Effector CD4-positive, alpha-beta T cell (primary cell): Measurements from ENCODE around the gene ZMIZ1.

ENCODE experiments used
- DNase-seq: peaks from one replicate; pipeline ENCODE4 v3.0.0-alpha.2; 2020

Gene ZMIZ1

DNA sequence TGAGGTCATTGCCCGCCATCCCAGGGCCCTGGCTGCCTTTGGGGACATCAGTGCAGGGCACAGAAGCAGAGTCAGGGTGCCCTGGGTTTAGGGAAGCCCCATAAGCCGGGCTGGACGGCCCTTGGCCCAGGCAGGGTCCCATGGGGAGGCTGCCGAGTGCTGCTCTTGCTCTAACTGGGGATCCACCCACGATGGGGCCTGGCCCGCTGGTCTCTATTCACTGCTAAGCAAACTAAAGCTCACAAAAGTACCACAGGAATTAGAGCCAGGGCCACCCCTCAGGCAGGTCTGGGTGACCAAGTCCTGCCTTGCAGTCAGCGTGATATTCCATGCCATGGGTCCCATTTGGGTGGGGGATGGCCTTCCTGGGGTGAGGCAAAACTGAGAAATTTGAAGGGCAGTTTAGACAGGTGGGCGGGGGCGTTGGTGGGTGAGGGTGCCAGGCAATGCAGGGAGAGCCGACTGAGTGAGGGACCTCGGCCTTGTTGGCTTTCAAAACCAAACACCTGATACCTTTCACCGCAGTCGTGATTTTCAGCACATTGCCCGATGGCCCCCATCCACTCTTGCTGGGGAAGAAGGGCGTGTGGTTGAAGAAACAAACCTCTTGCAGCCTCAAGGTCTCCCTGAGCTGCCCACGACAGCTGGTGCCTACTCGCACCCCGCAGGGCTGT is 185.7 kb downstream of the ZMIZ1 start:
- DNase-seq = no peak

DNA sequence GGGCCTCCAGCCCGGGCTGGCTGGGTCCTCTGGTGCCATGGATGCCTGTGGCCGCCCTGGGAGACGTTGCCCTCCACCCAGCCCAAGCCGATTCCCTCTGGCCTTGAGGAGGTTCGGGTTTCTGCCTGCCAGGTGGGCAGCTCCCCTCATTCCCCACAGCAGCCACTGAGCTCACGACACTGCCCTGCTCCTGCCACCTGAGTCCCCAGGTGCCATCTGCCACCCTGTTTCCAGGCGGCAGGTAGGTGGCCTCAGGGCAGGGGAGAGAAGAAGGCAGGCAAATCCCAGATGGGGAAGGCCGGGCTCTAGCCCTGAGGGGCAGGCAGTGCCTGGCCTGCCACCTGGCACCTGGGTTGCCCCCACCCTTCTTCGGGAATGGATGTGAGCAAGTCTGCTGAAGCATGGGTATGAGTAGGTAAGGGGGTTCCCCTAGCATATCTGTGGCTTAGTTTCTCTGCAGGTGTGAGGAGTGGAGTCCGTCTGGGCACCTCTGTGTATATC is 186.3 kb downstream of the ZMIZ1 start:
- no peak for DNase-seq

DNA sequence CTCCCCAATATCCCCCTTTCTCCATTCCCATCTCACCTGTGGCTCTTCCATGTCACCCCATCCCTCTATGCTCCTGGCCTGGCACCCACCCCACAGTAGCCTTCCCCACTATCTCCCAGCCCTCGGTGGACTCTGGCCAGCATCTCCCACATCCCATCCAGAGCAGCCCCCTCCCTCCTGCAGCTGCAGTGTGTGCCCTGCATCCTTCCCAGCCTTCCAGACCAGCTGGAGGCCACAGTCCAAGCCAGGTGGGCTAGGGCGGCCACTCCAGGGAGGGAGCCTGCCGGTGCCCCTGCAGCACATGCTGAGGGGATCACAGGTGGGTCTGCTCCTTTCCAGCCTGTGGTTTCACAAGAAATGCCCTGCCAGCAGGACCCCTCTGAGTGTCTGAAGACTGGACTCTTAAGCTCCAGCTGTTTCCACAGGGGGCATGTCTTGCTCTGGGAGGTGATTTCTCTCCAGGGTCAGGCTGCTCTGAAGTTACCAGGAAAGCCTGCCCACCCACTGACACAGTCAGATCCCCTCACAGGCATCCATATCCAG is 187.6 kb downstream of the ZMIZ1 start:
- no peak for DNase-seq

DNA sequence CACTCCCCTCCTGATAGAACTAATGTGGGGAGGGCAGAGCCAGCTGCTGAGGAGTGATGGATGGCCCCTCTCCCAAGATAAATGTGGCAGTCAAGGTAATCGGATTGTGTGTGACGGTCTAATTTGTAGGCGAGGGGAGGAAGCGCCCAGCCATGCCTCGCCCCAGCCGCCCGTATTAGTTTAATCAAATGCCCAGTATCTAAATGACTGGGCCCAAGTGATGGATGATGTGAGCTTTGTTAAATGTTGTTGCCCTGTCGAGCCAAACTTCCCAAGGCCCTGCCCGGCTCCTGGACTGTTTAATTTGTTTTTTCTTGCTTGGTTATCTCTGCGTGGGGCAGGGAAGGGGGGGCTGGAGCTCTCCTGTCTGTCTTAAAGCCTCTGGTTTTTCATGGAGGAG is 190.1 kb downstream of the ZMIZ1 start:
- no peak for DNase-seq

DNA sequence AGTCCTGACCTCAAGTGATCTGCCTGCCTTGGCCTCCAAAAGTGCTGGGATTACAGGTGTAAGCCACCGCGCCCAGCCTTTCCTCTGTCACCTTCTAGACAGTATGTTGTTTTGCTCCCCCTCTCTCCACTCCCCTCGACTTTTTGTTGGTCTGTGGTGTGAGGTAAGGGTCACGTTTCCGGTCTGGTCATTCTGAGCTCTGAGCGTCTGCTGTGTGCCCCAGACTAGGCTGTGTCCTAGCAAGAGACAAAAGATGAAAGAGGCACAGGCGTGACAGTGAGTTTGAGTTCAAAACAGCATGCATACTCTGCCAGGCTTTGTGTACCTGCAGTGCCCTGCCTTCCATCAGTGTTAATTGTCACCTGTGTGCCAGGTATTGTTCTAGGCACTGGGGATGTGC is 191.1 kb downstream of the ZMIZ1 start:
- DNase-seq = no peak

DNA sequence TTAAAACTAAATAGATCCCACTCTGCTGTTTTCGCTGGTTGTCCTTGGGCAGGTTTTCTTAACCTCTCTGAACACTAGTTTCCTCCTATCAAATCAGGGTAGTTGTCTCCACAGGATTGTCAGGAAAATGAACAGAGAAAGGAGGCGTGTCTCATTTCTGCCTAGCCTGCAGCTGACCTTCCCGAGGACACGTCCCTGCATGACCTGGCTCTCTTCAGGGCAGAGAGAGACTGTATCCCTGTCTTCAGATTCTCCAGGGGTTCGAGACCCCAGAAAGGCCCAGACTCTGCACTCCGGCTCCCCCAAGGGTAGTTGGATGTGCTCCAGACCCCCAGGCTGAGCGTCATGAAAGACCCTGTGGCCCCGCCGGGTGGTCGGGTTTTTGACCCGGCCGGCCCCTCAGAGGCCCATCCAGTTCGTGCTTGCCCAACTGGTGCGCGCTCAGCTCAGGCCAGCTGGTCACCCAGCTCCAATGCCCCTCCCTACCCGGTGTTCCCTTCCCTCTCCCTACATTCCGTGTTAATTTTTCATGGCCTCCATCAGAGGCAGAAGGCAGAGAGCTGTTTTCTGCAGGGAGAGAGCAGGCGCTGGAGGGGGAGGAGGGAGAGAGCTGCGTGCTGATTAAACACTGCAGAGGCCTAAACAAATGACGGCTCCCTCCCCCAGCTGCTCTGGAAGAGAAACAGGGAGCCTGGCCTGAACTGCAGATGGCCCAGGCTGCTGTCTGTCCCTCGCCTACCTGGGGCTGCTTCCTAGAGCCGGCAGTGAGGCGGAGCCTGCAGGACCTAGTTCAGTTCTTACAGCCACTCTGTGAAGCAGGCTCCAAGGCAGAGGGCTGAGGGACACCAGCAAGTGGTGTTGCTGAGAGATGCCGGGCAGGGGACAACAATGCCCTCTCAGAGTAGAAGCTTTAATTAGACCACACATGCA is 192.3 kb downstream of the ZMIZ1 start:
- DNase-seq = no peak

DNA sequence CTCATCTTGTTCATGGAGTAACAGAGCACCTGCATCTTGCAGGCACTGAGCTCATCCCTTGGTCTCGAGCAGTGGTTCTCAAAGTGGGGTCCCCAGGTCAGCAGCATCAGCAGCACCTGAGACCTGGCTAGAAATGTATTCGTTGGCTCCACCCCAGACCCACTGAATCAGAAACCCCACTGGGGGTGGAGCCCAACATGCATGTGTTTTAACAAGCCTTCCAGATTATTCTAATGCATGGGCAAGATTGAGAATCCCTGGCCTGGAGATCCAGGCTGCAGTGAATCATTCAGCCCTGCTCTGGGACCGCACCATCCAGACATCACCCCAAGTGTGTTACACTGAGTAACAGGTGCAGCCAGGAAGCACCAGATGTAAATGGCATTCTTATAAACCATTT is 193.4 kb downstream of the ZMIZ1 start:
- DNase-seq = no peak

DNA sequence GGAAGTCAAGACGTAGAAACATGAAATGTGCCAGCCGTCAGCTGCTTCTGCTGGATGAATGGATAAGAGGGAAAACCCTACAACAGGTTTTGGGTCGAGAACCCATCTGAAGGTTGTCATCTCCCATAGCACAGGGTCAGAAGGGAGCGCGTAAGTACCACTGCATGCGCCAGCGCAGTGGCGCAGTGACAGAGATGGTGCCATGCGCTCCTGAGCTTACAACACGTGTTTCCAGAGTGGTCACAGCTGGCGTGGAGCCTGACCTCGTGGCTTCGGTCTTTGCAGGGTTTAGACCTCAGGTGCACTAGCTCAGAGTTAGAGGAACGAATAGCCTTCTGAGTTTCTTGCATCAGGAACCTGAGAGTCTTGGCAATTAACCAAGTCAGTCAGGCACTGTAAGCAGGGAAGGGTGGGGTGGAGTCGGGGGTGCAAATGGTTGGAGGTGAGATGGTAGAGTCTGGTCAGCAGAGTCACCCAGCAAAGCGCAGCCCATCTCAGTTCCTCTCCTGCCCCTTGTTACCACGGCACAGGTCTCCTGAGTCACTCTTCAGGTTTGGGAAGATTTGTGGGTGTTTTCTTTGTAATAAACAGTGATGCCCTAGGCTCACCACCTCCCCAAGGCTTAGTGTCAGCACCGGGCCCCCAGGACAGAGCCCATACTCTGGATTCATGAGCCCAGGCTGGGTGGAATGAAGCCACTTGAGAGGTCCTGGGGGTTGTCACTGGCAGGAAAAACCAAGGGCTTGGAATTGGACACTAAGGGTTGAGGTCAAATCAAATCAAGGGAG is 194.4 kb downstream of the ZMIZ1 start:
- no peak for DNase-seq

DNA sequence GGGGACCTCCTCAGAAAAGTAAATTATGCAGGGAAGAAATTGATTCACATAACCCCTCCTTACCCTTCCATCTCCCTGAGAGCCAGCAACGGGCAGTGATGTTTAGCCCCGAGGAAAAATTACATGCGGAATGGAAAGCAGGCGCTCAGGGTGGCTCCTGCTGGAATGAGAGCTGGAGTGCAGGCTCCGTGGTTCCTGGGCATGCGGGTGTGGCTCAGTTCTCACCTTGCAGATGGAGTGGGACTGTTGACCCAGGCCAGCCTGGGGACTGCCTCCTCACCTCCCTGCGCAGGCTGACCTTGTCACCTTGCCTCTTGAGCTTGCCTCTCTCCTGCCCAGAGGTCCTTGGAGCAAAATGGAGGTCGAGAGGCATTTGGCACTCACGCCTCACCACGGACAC is 195.2 kb downstream of the ZMIZ1 start:
- no peak for DNase-seq

DNA sequence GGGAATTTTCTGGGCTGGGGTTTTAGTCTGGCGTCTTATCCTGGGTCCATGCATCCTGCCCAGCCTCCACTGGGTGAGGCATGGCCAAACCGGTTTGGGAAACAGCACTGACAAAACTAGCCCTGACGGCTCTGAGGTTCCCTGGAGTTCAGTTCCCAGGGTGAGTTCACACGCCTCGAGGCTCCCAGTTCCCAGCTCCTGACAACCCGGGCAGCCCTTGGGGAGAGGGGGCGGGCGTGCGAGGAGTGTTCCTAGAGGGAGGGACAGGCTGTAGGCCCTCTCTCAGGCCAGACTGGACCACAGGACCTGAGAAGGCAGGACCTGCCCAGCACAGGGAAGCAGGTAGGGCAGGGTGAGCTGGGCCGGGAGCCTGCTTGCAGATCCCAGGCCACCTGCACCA is 196.2 kb downstream of the ZMIZ1 start:
- no peak for DNase-seq

DNA sequence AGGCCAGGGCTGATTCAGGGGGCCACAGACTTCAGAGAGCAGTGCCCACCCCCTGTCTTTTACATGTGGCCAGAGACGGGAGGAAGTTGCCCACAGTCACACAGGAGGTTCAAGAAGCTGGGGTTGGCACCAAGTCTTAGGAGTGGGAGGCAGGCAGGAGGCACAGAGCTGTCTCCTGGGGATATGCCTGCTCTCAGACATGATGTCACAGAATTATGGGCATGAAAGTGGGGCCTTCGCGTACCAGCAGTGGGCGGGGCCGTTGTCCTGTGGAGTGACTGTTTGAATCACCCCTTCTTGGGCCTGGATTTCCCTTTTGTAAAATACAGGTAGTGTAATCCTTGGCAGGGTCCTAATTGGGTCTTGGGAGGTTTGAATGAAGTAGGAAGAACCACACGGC is 197.3 kb downstream of the ZMIZ1 start:
- no peak for DNase-seq

DNA sequence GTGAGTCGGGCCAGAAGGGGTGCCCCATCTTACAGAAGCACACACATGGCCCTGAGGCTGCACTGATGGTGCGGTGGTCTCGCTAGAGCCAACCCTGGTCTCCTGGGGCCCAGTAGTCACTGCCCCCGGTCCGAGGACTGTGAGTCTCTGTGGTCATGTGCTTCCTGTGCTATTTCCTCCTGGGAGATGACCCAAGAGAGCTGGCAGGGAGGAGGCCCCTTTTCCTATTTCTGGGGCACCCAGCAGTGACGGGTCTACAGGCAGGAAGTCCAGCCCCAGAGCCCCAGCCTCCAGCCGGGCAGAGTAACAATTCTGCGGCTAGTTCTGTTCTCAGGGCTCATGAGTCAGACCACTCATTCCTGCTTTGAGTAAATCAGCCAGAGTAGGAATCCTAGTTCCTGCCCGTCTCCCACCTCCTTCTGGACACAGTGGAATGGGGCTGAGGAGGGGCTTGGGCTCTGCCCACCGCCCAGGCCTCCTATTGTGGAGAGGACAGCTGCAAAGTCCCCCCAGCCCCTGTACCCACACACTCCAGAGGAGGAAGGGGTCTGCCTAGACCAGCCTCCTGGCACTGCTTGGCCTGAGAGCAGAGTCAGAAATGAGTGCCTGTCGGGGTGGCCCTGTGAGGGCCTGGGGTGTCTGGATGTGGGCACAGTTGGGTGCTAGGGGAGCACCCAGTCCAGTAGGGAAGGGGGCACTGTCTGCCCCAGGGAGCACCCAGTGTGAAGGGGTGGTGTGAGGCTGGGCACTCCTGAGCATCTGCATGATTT is 198.0 kb downstream of the ZMIZ1 start:
- DNase-seq = no peak

DNA sequence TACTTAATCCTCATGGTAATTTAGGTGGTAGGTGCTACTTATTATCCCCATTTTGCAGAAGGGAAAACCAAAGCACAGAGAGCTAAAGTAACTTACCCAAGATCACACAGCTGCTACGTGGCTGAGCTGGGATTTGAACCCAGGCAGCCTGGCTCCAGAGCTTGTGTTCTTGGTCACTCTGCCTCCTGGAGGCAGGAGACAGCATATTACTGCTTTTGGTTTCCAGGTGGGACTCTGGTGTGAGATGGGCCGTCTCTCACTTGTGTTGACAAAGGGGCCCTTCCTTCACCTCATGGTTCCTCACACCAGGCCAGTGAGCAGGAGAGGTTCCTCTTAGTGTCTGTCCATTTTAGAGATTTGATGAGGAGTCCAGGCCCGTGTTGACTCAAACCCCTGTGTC is 198.7 kb downstream of the ZMIZ1 start:
- no peak for DNase-seq

DNA sequence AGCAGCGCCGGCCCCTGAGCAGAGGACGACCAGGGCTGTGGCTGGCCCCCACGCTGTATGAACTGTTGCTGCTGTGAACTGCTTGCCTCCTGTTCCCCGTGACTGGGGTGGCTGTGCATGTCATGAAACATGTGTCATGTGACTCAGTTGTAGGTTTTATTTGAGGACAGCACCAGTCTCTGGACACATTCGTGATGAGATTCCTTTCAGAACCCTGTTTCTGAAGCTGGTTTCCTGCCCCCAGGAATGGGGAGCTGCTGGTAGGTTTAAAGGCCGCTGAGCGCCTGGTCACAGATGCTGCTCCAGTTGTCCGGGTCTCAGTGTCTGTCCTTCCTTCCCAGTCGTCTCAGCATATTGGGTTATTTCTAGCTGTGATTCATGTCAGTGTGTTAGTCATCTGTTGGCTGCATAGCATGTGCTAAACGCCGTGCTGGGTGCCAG is 199.4 kb downstream of the ZMIZ1 start:
- no peak for DNase-seq

DNA sequence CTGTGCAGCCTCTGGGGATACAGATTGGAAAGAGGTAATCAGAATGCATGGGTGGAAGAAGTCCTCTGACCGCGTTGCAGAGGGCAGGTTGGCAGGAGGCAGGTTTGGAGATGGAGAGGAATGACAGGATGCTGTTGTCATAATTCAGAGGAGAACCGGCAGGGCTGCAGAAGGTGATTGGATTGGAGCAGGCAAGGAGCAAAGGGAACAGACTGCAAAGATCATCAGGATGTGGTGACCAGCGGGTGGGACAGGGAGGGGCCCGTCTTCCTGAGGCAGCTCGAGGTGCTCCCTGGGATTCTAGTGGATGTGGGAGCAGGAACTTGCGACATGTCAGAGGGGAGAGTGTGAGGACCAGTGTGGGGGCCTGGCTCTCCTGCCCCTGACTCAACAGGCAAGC is 200.0 kb downstream of the ZMIZ1 start:
- DNase-seq = no peak

DNA sequence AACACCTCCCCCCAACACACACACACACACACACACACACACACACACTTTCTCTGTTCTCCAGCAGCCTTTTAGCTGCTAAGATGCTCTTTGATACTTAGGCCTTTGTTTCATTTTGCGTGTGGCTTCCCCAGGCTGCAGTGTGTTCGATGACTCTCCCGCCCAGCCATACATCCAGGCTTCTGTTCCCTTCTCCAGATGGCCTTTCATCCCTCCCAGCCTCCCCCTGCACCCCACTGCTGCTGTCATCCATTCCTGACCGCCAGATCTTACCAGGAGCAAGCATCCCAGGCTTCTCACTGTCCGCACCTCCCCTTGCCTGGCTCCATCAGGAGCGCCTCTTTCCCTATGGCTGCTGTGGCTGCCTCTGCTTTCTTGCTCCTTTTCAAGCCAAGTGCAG is 200.7 kb downstream of the ZMIZ1 start:
- no peak for DNase-seq

DNA sequence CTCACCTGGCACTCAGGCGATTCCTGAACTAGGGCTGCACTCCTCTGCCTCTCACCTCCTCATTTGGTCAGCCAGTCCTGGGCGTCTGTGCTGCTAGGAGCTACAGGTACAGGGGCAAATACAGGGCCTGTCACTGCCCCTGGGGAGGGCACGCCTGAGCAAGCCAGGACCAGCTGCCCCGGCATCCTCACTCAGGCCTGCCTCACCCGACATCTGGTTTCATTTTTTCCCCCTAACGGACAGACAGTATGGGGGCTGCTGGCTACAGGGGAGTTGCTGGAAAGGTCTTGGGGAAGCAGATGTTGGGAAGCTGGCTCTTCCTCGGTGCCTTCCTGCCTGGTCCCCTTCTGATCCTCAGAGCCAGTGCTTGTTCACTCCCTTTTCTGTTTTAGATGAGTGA is 201.2 kb downstream of the ZMIZ1 start:
- no peak for DNase-seq

DNA sequence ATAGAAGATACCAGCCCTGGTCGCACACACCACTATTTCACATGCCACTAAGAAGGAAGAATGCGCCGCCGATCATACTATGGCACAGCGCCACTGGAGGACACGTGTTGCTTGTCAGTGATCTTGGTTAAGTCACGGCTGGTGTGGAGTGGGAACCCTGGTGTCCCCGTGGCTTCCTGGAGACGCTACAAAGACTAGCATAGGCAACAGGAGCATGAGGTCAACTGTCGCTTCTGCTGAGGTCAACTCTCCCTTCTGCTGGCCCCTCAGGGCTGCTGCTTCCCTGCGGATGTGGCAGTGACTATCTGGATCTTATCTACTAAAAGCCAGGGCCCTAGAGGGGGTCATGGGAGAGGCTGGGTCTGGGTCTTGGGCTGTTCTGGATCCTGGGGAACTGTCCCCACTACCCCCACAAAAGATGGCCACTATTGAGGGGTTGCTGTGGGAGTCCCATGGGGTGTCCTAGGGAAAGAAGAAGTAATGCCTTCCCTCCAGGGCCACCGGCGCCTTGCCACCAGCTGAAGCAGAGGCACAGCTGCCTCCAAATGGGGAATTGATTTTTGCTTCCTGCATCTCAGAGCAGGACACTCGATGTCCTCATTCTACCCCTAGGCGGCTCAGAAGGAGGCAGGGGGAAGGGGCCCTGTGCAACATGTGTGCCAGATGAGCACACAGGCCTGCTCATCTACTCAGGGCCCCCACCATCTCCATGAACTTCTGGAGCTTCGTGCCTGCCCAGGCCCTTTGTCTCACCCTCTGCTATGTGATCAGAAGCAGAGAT is 201.9 kb downstream of the ZMIZ1 start:
- DNase-seq = no peak

DNA sequence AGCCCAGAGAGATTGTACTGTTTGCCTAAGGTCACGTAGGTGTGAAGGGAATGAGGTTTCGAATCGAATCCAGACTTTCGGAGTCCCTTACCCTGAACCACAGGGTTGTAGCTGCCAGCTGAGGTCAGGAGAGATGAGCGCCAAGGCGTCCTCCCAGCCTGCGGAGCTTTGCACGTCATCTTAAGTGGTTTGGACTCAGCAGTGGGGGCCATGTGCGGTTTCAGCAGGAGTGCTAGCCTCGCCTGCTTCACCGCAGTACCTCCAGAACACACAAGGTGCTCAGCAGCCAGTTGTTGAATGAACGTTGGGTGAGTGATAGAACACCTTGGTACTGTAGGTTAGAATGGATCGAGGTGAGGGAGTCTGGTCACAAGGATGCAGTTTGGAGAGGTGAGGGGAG is 203.6 kb downstream of the ZMIZ1 start:
- no peak for DNase-seq

DNA sequence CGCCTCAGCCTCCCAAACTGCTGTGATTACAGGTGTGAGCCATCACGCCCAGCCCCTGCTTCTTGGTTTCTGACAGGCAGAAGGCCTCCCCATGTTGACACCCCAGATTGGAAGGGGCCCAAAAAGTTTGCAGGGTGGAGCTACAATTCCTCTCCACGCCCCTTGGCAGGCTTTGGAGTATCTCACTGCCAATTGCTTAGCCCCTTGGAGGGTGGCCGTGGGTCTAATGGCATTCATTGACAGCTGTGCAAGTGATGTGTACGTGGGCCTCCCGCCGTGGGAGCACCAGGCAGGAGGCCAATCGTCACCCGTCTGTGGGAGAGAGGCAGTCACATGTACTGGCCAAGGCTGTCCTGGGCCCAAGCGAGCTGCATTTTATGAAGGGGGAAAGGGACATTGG is 204.8 kb downstream of the ZMIZ1 start:
- DNase-seq = no peak
